Hematopoietic multipotent progenitor cell treated with erythropoietin and hydrocortisone succinate and interleukin-3 and kit ligand, for 17 days (in vitro differentiated cells): ENCODE measurements around the gene SPATS1.
"Not testable (repeated sequence)": the region's sequence is repeated elsewhere in the genome, so short reads cannot be mapped to it uniquely, and the experiment has no call there.

Source experiments
- DNase-seq: peaks from one replicate; pipeline ENCODE4 v3.0.0-alpha.2; 2015; ENCODE audit warnings: low spot score

Gene SPATS1

DNA sequence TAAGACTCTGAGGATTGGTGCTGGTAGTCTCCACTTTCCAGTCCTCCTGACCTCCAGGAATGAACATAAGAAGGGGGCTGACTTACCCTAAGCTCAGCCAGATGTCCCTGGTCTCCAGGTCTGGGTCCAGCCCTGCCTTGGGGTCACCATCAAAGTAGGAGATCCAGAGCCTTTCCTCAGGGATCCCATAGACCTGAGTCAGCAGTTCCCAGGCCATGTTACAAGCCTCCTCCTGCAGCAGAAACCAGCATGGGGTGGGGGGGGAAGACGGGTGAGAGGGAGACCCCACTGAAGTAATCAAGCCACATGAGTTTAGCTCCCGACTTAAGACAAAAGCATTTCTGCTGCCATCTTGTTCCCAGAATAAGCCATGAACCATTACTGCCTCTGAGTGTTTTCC is 31.1 kb upstream of the SPATS1 start:
- no peak for DNase-seq

DNA sequence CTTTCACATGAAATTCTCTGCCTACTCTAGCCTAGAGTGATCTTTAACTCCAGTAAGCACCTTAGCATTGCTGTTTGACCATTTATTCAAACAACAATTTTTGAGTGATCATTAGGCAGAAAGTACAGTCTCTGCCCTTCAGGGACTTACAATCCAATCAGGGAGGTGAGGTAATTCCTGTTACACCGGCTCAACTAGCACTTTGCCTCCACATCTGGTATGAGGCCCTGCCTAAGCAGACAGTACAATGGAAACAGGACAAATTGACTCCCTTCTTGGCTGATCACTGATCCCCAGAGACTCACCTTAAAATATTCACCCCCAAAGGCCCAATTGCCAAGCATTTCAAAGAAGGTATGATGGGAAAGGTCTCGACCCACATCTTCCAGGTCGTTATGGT is 30.7 kb upstream of the SPATS1 start:
- no peak for DNase-seq

DNA sequence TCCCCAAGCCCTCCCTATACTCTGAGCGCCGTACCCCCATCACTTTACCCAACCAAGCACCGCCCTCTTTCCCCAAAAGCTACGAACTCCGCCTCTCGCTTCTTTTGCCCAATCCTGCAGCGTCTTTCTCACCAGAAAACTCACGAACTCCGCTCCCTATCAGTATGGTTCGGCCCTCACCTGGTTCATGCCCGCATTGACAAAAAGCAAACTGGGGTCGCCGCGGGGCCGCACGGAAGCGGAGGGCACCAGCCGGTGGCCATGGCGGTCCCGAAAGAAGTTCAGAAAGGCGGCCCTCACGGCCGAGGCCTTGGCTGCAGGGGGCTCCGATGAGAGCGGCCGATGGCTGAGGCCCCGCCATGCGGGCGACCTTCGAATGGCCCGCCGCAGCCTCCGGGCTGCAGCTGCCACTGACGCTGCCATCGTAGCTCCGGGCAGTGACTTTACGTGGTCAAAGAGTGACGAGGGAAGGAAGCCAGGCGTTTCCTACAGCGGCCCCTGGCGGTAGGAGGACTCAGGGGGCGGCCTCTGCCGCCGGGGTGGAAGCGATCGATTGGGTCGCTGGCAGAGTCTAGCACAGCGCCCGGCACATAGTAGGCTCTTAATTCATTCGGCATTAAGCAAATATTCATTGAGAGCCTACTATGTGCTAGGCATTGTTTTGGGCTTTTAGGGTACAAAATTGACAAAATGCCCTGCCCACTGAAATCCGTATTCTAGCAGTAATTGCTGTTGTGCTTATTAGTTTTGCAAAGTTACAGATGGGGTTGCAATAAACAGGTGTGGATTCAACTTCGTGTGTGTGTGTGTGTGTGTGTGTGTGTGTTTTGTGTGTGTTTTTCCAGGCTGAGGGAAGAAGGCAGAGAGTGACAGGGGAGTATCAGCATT is 29.3 kb upstream of the SPATS1 start, which contains the start of gene AARS2:
TSS of gene AARS2 (minus strand) at position 447 of the 888 bp plus-strand sequence. CDS start at position 423, 24 bp downstream.
- peak; percentile 92 for DNase-seq

DNA sequence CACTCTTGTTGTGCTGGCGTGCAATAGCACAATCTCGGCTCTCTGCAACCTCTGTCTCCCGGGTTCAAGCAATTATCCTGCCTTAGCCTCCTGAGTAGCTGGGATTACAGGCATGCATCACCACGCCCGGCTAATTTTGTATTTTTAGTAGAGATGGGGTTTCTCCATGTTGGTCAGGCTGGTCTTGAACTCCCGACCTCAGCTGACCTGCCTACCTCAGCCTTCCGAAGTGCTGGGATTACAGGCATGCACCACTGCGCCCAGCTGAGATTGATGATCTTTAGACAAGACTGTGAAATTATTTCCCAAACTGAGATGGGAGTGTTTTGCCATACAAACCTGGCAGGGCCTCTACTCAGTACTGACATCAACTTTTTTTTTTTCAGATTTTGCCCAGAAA is 27.8 kb upstream of the SPATS1 start:
- DNase-seq = not testable (repeated sequence)

DNA sequence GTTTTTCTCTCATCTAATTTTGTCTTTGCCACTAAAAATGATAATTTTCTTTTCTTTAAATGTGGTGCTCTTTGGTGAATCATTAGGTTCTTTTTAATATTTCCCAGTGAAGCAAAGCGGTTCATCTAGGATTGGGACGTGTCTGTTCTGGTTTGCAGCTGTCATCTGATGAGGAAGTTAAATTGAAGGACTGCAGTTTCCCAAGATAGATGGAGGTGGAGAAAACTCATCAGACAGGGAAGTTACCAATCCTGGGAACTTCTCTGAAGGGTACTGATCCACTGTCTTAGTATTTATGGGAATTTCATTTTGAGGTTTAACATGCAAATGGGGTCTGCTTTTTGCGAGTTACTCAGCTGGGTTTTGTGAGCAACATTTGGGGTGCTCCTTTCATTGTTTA is 26.9 kb upstream of the SPATS1 start:
- no peak for DNase-seq

DNA sequence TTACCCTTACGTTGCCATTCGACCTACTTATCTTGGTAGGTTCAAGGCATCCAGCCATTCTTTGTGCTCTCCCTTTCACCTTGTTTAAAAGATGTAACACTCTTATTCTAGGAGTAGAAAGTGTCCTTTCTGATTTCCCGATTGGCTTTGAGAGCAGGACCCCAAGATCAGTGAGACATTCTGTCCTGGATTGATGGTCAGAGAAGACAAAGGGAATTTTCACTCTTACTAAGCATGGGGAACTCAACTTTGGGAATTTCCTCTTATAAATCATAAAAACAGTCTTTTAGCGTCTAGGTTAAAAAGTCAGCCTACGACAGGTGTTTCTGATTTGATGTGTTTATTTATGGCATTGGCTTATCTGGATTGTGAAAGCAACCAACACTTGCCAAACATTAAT is 26.5 kb upstream of the SPATS1 start:
- DNase-seq = no peak

DNA sequence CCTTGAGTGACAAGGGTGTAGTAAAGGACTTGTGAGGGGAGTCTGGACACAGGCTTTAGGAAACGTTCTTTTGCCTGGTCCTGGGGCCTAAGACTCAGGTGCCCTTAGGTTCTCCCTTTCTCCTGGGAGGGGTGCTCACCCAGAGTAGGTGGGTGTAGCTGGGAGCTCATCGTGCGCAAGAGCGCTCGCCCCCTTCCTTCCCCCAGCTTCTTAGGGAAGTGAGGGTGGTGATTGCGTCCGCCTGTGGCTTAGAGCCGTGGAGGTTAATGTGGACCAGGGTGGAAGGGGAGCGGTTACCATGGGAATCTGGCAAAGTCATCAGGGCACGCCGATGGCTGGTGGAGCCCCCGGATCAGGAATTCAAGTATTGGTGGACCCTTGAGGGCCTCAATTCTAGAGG is 26.0 kb upstream of the SPATS1 start:
- no peak for DNase-seq

DNA sequence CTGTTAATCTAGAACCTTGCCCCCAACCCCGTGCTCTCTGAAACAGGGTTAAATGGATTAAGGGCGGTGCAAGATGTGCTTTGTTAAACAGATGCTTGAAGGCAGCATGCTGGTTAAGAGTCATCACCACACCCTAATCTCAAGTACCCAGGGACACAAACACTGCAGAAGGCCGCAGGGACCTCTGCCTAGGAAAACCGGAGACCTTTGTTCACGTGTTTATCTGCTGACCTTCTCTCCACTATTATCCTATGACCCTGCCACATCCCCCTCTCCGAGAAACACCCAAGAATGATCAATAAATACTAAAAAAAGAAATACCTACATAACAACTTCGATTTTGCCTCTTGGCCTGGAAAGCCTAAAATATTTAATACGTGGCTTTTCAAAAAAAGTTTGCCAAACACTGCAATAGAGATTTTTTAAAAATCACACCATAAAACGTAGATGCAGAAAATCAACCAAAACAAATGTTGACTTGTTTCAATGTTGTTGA is 25.3 kb upstream of the SPATS1 start:
- not testable (repeated sequence) for DNase-seq

DNA sequence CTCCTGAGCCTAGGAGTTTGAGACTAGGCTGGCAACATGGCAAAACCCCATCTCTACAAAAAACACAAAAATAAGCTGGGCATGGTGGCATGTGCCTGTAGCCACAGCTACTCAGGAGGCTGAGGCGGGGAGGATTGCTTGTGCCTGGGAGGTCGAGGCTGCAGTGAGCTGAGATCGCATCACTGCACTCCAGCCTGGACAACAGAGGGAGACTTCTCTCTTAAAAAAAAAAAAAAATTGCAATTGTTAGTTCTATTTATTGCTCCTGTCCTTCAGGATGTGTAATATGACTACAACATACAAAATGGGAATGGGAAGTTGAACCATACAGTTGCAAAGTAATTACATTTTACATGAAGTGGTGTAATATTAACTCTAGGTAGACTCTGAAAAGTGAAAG is 21.2 kb upstream of the SPATS1 start:
- DNase-seq = no peak

DNA sequence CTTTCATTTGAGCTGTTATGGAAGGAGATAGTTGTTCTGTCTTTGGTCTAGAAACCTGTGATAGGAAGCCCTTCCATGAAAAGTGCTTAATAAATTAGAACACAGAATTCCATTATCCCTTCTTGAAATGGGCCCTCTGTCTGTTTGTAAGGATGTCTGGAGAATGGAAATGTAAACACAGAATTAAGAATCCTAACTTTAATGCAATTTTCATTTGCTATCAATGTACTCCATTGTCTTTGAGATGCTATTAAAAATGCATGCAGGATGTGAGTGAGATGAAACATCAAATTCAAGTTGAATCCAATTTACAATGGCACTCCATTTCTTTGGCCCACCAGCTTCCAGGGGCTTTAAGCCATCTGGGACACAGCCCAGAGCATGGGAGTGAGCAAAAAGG is 15.4 kb upstream of the SPATS1 start:
- no peak for DNase-seq

DNA sequence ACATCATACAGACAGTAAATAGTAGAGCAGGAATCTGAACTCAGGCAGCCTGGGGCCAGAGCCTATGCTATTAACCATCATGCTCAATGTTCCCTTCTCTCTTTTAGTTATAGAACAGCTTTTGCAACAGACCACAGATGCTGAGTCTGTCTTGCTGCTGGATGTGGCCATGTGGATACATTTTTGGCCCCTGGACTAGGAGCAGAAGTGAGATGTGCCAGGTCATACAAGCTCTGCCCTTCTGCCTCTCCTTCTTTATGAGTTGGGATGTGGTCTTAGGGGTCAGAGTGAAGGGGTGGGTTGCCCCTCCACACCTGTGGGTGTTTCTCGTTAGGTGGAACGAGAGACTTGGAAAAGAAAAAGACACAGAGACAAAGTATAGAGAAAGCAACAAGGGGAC is 14.7 kb upstream of the SPATS1 start:
- DNase-seq = no peak

DNA sequence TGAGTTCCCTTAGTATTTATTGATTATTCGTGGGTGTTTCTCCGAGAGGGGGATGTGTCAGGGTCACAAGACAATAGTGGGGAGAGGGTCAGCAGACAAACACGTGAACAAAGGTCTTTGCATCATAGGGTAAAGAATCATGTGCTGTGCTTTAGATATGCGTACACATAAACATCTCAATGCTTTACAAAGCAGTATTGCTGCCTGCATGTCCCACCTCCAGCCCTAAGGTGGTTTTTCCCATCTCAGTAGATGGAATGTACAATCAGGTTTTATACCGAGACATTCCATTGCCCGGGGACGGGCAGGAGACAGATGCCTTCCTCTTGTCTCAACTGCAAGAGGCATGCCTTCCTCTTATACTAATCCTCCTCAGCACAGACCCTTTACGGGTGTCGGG is 14.2 kb upstream of the SPATS1 start:
- not testable (repeated sequence) for DNase-seq

DNA sequence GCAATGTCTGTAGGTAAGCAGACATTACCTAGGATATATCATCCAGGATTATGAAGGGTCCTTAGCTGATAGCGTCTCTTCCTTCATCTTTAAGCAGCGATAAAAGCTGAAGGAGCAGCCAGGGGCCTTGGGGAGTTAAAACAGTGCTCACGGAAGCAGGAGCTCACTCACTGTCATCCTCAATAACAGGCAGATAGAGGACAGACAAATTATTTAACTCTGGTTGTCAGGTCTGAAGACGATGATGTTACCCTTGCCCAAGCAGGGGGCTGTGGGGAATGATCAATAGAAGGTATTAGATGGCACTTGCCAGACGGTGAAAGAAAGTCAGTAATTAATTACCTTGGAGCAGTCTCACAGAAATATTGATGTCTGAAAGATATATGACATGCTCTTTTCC is 12.6 kb upstream of the SPATS1 start:
- DNase-seq = no peak

DNA sequence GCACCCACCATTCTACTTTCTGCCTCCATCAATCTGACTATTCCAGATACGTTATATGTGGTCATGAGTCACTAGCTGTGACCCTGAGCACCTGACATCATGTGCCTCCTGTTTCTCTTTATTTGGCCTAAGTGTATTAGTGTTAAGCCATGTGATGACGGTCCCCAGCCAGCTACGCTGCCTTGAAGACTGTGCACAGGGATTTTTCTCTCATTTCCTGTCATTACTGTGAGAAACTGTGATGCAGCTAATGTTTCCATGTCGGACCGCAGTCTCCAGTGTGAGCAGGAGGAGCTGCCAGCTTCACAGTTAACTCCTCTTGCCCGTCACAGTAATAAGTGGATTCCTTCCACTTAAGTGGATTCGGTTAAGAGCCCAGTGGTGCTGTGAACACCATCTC is 9.9 kb upstream of the SPATS1 start:
- no peak for DNase-seq

DNA sequence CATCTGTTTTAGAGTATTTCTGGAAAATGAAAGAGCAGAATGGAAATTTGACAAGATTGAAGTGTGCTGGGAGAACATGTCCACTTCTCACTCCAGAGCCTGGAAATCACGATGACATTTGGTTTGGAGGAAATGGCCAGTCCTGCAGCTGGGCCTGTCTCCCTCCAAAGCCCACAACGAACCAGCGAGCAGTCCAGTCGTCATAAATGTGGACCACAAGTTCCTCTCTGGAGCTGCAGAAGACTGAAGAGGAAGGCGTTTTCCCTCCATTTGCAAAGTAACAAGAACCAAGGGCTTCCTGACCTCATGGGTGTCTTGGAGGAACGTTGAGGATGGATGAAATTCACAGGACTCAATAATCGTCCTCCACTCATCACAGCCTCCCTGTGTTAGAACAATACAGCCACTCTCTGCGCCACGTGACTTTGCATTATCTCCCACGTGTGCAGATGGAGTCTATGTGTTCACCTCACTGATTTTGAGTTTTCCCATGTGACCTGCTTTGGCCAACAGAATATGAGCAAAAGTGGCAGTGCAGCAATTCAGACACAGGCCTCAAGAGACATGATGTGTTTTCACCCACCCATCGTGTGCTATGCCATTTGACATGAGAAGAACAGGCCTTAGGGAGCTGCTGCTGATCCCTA is 9.1 kb upstream of the SPATS1 start:
- DNase-seq = no peak

DNA sequence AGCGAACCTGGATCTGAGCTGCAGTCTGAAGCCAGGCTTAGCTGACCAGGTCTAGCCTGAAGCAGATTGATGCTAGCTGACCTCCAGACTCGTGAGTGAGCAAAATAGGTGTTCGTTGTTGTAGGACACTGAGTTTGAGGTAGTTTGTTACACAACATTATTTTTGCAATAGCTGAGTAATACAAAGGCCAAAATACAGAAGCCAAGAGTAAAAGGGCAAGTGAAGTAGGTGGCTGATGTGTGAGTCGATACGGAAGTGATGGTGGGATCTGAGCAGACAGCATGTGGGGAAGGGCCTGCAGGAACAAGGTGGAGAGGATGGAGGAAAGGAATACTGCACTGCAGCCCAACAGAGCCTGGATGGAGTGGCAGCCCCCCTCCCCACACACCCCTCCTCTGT is 8.5 kb upstream of the SPATS1 start:
- DNase-seq = no peak

DNA sequence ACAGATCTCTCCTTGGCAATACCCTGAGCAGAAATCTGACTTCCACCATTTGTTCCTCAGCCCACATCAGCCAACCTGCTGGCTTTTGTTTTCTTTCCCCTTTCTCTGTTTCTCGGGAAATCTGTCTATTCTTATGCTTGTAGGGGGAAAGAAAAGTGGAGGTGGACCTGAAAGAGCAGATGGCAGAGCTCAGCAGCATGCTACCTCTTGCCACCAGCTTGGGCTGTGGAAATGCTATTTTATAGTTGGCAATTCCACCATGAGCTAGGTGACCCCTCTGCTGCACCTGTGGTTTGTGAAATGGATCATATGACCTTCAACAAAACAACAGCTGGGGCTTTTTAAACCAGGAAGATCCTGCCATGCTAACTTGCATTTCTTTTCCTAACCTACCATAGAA is 6.8 kb upstream of the SPATS1 start:
- no peak for DNase-seq

DNA sequence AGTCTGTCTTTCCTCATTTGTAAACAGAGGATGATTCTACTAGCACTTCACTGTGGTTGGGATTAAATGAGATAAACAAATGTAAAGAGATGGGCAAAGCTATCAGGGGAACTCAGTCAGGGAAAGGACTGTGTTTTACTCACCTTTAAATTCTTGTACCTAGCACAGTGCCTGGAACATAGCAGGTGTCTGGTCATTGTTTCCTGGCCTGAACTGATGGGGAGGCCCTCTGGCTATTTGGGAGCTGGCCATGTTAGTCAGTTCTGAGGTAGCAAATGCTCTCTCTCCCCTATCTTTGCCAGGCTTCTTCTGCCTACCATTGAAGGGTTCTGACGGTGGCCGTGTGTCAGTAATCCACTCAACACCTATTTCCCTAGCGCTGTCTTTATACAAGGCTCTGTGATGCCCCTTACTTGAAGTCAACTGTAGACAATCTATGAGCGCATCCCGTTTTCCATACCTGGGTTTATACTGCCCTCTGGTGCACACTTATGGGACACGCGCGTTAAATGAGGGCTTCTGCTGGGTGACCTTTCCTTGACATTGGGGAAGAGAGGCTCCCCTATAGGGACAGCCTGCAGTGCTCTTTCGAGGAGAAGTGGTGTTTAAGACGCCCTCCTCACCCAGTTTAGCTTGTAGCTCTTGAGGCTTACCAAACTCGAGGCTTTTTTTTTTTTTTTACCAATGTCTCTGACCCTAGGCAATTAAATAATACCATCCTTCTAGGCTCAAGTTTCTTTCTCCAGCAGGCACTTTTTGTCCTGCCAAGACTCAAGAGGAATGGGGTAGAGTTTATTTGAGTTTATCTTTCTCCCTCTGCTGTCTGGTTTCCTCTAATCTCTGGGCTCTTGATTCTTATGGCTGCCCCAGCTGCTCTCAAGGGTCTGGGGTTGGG is 4.0 kb upstream of the SPATS1 start:
- peak; percentile 70 for DNase-seq

DNA sequence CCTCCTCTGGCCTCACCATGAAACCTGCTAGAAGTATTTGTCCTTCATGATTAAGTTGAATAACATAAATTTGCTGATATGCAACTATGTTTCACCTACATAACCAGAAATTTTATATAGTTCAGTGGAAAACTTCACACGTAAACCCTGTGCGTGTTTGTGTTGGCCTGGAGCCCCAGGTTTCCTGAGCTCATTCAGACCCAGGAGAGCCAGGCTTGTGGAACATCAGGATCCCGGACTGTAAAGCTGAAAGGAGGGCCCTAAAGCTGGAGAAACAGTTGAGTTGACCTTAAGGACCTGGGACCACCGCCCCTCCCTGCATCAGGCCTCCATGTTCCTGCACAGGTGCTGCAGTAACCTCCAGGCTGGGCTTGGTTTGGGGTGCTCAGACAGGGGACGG is 3.1 kb upstream of the SPATS1 start:
- no peak for DNase-seq

DNA sequence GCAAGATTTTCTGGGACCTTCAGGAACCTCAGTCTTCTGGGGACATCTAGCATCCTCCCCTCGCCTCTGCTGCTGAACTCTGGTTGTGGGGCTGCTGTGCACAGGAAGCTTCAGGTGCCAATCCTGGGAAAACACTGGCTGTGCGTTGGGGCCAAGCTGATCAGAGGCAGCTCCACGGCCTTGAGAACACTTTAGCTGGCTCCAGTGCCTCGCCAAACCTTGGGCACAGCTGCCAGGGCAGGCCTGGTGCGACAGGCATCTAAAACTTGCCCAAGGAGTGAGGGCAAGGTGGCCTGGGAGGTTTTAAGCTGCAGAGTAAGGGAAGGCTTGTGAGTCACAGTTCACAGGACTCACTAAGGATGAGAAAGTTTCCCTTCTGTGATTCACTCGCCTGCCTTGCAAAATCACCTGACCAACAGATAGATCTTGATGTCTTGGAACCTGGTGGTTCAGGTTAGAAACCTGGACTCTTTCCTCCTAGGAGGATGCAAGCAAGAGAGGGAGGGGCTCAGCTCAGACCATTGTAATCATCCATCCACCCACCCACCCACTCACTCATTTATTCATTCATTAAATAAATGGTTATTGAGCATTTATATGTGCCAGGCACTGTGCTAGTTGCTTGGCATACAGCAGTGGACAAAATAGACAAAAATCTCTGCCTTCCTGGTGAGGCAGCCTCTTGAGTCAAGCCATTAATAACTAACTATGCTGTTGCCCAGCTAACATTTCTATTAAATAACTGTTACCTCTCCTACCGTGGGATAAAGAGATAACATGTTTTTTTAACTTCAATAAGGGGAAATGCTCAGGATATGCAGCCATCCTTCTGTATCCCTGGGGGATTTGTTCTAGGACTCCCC is 2.5 kb upstream of the SPATS1 start:
- DNase-seq = no peak
